OCI-LY3 (cell line): Measurements from ENCODE around the gene SH2D1A.

Source experiments
- H2AFZ ChIP-seq: fragments of 200-600, 300-600 bp; shearing (Covaris generic); 2 replicates; pipeline ENCODE4 v1.6.0; 2014; ENCODE audit warnings: antibody characterized with exemption, low read depth, low read length
- H3K27ac ChIP-seq: fragments of 200-600, 300-600 bp; sonication (generic); 2 replicates; pipeline ENCODE4 v1.5.1; 2014; ENCODE audit warnings: mild to moderate bottlenecking, low read length, moderate library complexity, mixed read lengths
- H3K27me3 ChIP-seq: fragments of 200-600, 300-600 bp; sonication (generic); 2 replicates; pipeline ENCODE4 v1.6.1; 2014; ENCODE audit warnings: low read depth, low read length, mixed read lengths
- H3K36me3 ChIP-seq: fragments of 200-600, 300-600 bp; sonication (generic); replicated peaks from 2 replicates; pipeline ENCODE3; 2014; ENCODE audit warnings: low read depth, low read length, mixed read lengths
- H3K4me1 ChIP-seq: fragments of 300-600, 200-600 bp; sonication (generic); 2 replicates; pipeline ENCODE4 v1.6.1; 2014; ENCODE audit warnings: low read length, mixed read lengths
- H3K4me2 ChIP-seq: fragments of 200-600, 300-600 bp; sonication (generic); 2 replicates; pipeline ENCODE4 v1.6.1; 2014; ENCODE audit warnings: low read length, mixed read lengths
- H3K4me3 ChIP-seq: fragments of 300-600, 200-600 bp; sonication (generic); 2 replicates; pipeline ENCODE4 v1.5.1; 2014; ENCODE audit warnings: antibody characterized with exemption, mild to moderate bottlenecking, low read length, moderate library complexity
- H3K79me2 ChIP-seq: fragments of 300-600, 200-600 bp; shearing (Covaris generic); 2 replicates; pipeline ENCODE4 v1.6.1; 2014; ENCODE audit warnings: mild to moderate bottlenecking, low read length, mixed read lengths
- H3K9ac ChIP-seq: fragments of 300-600, 200-600 bp; shearing (Covaris generic); 2 replicates; pipeline ENCODE4 v1.6.0; 2014; ENCODE audit warnings: mild to moderate bottlenecking, low read length, moderate library complexity
- H3K9me3 ChIP-seq: fragments of 200-600, 300-600 bp; shearing (Covaris generic); 2 replicates; pipeline ENCODE4 v1.6.1; 2014; ENCODE audit warnings: low read length, mixed read lengths; ENCODE audit not compliant: insufficient read depth
- H4K20me1 ChIP-seq: fragments of 200-600, 300-600 bp; sonication (generic); 2 replicates; pipeline ENCODE4 v1.6.1; 2016; ENCODE audit warnings: low read length, mixed read lengths; ENCODE audit not compliant: insufficient read depth
- CTCF ChIP-seq: fragments of 200-600, 300-600 bp; sonication (generic); IDR thresholded peaks from 2 replicates; pipeline ENCODE4 v1.5.1; 2014; ENCODE audit warnings: antibody characterized with exemption, low read length, low read depth
- EZH2phosphoT487 ChIP-seq: fragments of 200-600 bp; shearing (Covaris generic); IDR thresholded peaks from 2 replicates; pipeline ENCODE4 v1.6.1; 2018; ENCODE audit warnings: antibody characterized with exemption, mixed run types, low read depth

Gene SH2D1A

GRCh38 chrX:124325732-124326131, 20.6 kb upstream of the SH2D1A start:
- Histone ChIP-seq H4K20me1 (no peaks in the 10 kb centered on the region), H3K36me3 (no peaks in the 10 kb centered on the region), H3K9ac (no peak overlapping the region), H3K27ac (no peak overlapping the region), H3K27me3 (no peaks in the 10 kb centered on the region), H2AFZ (no peak overlapping the region), H3K79me2 (no peaks in the 10 kb centered on the region), H3K9me3 (no peaks in the 10 kb centered on the region), H3K4me2 (no peak overlapping the region), H3K4me3 (no peak overlapping the region), H3K4me1 (no peaks in the 10 kb centered on the region)
- TF ChIP-seq CTCF (no peak), EZH2phosphoT487 (no peak)

- TF ChIP-seq EZH2phosphoT487 (no peak), CTCF (no peak)
- no peaks in the 10 kb centered on the region for H3K36me3 ChIP-seq
Observed at GRCh38 chrX:124328765-124329164, 17.6 kb upstream of the SH2D1A start.

GRCh38 chrX:124332481-124333424, 13.6 kb upstream of the SH2D1A start, which contains the start of gene TEX13D:
Gene TEX13D (plus strand): TSS chrX:124332660. CDS start chrX:124332918, 258 bp downstream.
- no peak within 1 kb of the TSS for H3K4me2 ChIP-seq

More at GRCh38 chrX:124328765-124329164, 17.6 kb upstream of the SH2D1A start:
- Histone ChIP-seq H3K9ac (no peak overlapping the region), H3K4me3 (no peak overlapping the region), H3K27ac (no peak overlapping the region), H3K27me3 (no peaks in the 10 kb centered on the region), H3K79me2 (no peaks in the 10 kb centered on the region), H4K20me1 (no peaks in the 10 kb centered on the region), H2AFZ (no peak overlapping the region), H3K4me2 (no peak overlapping the region), H3K4me1 (no peaks in the 10 kb centered on the region), H3K9me3 (no peaks in the 10 kb centered on the region)

More at GRCh38 chrX:124332481-124333424, 13.6 kb upstream of the SH2D1A start, which contains the start of gene TEX13D:
- H3K27me3 ChIP-seq: no peaks in the 10 kb centered on the region
- TF ChIP-seq EZH2phosphoT487: no peak
- no peak for TF ChIP-seq CTCF
- no peak within 1 kb of the TSS for H3K4me3 ChIP-seq
- 0 out of 2 replicates have a peak, but pooled peaks cover 3% of the 10 kb centered on the region for H3K4me1 ChIP-seq
- no peaks in the 10 kb centered on the region for H4K20me1 ChIP-seq
- H3K27ac ChIP-seq: no peak within 1 kb of the TSS
- no peaks in the 10 kb centered on the region for H3K36me3 ChIP-seq
- H3K9ac ChIP-seq: no peak within 1 kb of the TSS
- no peaks in the 10 kb centered on the region for H3K9me3 ChIP-seq
- no peak within 1 kb of the TSS for H2AFZ ChIP-seq
- H3K79me2 ChIP-seq: no peaks in the 10 kb centered on the region
